Cardiac fibroblast (primary cell): ENCODE measurements around the gene GPRASP1.
"Not testable (repeated sequence)": the region's sequence is repeated elsewhere in the genome, so short reads cannot be mapped to it uniquely, and the experiment has no call there.

Source experiments
- DNase-seq, 2 donors: peaks; one replicate each; pipeline versions ENCODE4 v3.0.0 to v3.0.0-alpha.2; 2010; ENCODE audit warnings: low read depth in 2 of 2
- H3K4me3 ChIP-seq, 2 donors: replicated peaks in 1 of 2; 1 replicate in 1 of 2; 2 replicates in 1 of 2; pipeline ENCODE4 v1.5.1; 2011; ENCODE audit warnings: low read depth in 2 of 2, low read length in 2 of 2, mild to moderate bottlenecking in 2 of 2, moderate library complexity in 1 of 2
- CTCF ChIP-seq: IDR thresholded peaks from one replicate; pipeline ENCODE4 v1.5.1; 2011; ENCODE audit warnings: low read depth, mild to moderate bottlenecking, low read length, inconsistent platforms

Gene GPRASP1

GRCh38 chrX:102669526-102669925 lies 18.2 kb downstream of the GPRASP1 start:
- no peak for TF ChIP-seq CTCF
- no peak overlapping the region for H3K4me3 ChIP-seq
- no peak for DNase-seq

- TF ChIP-seq CTCF: no peak
- DNase-seq: peak in 1 of 2 donors; percentile 74
- H3K4me3 ChIP-seq: no peak overlapping the region
These were observed 21.6 kb downstream of the GPRASP1 start for GRCh38 chrX:102672856-102673255.

GRCh38 chrX:102677479-102677878 lies 26.2 kb downstream of the GPRASP1 start:
- not testable (repeated sequence) for H3K4me3 ChIP-seq, DNase-seq

GRCh38 chrX:102684772-102685520 lies 33.7 kb downstream of the GPRASP1 start:
- H3K4me3 ChIP-seq: no peak overlapping the region
- TF ChIP-seq CTCF: no peak
- DNase-seq: no peak

GRCh38 chrX:102694749-102695148 lies 43.5 kb downstream of the GPRASP1 start:
- no peak for DNase-seq
- TF ChIP-seq CTCF: no peak
- no peak overlapping the region for H3K4me3 ChIP-seq

- no peak for DNase-seq
- no peak overlapping the region for H3K4me3 ChIP-seq
- TF ChIP-seq CTCF: no peak
These were observed 45.0 kb downstream of the GPRASP1 start for GRCh38 chrX:102696306-102696705.

GRCh38 chrX:102697494-102697893 lies 46.2 kb downstream of the GPRASP1 start:
- peak; percentile 57 to 67 for DNase-seq
- no peak overlapping the region for H3K4me3 ChIP-seq
- no peak for TF ChIP-seq CTCF
